Memory B cell (primary cell): Measurements from ENCODE around the gene ZNF223.
A peak's percentile ranks its signal among the peaks of the same experiment; 100 is the strongest.

ENCODE experiments used
- ATAC-seq: fragments of 150-1000 bp; cut with Tn5 transposase; 2 replicates; pipeline ENCODE4 v1.10.0; 2021; ENCODE audit warnings: low read depth, mild to moderate bottlenecking, moderate library complexity
- DNase-seq, 2 donors: peaks; one replicate each; pipeline ENCODE4 v3.0.0; 2022; ENCODE audit warnings: low spot score in 2 of 2
- H3K27ac Mint-ChIP-seq: one replicate; pipeline ENCODE4 v1.8.0; 2022; ENCODE audit warnings: mild to moderate bottlenecking, moderate library complexity, mixed read lengths
- H3K27me3 Mint-ChIP-seq: one replicate; pipeline ENCODE4 v1.8.0; 2022; ENCODE audit warnings: mixed read lengths
- H3K36me3 Mint-ChIP-seq: one replicate; pipeline ENCODE4 v1.8.0; 2022; ENCODE audit warnings: mild to moderate bottlenecking, mixed read lengths
- H3K4me1 Mint-ChIP-seq: one replicate; pipeline ENCODE4 v1.8.0; 2022; ENCODE audit warnings: mixed read lengths
- H3K4me3 Mint-ChIP-seq: one replicate; pipeline ENCODE4 v1.8.0; 2022; ENCODE audit warnings: mild to moderate bottlenecking, moderate library complexity, mixed read lengths
- H3K9me3 Mint-ChIP-seq: one replicate; pipeline ENCODE4 v1.8.0; 2022; ENCODE audit warnings: mixed read lengths

Gene ZNF223

DNA sequence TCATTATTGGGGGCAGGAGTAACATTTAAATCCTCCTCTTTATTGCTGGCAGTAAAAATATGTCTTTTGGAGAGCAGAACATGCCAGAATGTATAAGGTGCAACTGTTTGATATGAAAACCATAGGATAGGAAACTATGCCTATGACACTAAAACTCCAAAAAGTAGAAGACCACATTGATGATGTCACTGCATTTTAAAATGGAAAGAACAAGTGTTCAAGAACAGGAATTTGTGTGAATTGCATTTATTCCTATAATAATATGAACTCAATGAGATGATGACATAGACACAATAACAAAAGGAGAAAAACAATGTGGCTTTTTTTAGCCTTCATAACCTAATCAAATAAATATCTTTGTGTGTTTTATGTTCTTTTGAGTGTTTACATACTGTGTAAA is 57.6 kb downstream of the ZNF223 start:
- DNase-seq = no peak
- Mint-ChIP-seq H3K27me3 (no peaks in the 10 kb centered on the region), H3K9me3 (peaks cover 20% of the 10 kb centered on the region), H3K4me3 (no peak overlapping the region), H3K27ac (no peak overlapping the region), H3K4me1 (peaks cover 13% of the 10 kb centered on the region), H3K36me3 (peaks cover 35% of the 10 kb centered on the region)
- no peak for ATAC-seq

DNA sequence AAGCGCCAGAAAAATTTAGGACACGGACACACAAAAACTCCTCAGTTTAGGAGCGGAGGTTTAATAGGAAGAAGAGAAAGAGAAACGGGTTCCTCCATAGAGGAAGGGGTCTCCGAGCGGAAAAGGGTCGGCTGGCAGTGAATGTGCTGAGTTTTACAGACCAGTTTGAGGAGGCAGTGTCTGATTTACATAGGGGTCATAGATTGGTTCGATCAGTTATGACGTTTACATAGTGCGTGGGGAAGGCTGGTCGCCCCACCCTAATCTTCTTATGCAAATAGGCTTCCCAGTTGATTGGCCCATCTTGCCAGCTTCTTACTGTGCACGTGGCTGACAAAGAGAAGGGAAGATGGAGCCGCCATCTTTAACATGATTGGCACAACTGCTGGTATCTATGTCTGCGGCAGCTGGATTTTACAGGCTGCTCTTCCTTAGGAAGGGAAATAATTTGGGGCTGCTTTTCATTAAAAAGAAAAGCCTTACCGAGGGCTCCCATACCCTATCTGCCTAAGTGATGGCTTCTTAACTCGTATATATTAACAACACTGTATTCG is 60.2 kb downstream of the ZNF223 start:
- peaks cover 15% of the 10 kb centered on the region for H3K9me3 Mint-ChIP-seq
- H3K27ac Mint-ChIP-seq = no peak overlapping the region
- H3K27me3 Mint-ChIP-seq = no peaks in the 10 kb centered on the region
- no peak for ATAC-seq
- peak overlapping the region; percentile 65 for H3K4me3 Mint-ChIP-seq
- peaks cover 24% of the 10 kb centered on the region for H3K36me3 Mint-ChIP-seq
- DNase-seq = no peak
- H3K4me1 Mint-ChIP-seq = peaks cover 17% of the 10 kb centered on the region

DNA sequence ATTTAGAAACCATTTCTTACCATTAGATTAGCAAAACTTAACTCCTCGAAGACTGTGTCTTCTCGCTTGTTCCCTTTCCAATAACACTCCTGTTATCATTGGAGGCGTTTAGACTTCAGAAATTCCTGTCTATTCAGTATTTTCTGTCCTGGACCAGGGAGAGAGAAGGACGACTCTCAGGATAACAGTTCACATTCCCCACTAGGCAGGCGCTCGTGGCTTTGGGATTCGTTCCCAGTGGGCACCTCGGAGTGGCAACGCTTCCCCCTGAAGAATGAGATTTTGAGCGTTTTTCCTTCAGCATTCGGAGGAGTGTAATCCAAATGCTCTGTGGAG is 60.9 kb downstream of the ZNF223 start:
- Mint-ChIP-seq H3K27me3 (no peaks in the 10 kb centered on the region), H3K4me3 (peak overlapping the region; percentile 98), H3K27ac (peak overlapping the region; percentile 83), H3K4me1 (peaks cover 17% of the 10 kb centered on the region), H3K9me3 (peaks cover 11% of the 10 kb centered on the region), H3K36me3 (peaks cover 21% of the 10 kb centered on the region)
- ATAC-seq = no peak
- DNase-seq = no peak

DNA sequence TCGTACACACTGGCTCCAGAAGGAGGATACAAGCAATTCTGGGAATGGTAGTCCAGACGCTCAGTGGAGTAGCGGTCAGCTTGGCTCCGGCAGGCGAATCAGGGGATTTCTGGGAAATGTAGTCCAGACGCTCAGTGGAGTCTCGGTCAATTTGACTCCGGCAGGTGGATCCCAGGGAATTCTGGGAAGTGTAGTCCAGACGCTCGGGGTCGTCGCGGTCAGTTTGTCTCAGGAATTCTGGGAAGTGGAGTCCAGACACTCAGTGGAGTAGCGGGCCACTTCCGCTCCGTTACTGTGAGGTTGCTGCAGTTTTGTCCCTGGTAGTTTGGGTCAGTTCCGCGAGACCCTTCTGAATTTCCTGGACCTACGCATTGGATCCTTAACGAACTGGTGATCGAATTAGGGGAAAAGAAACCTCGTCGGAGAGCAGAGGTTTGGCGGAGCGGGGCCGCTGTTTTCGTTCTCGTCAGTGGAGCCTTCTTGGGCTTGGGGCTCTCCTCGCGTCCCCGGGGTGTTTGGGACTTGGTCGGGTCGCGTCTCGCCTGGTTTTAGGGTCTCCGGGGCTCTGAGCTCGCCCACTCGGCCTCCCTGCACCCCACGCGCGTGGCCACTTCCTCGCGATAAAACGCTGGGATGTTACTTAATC is 61.4 kb downstream of the ZNF223 start, which contains the start of gene ZNF225:
Gene ZNF225 (plus strand): TSS at position 262 of the 646 bp plus-strand sequence. CDS start 2,429 bp downstream, outside the sequence.
- Mint-ChIP-seq H3K4me3 (peak within 1 kb of the TSS; percentile 98), H3K27me3 (no peaks in the 10 kb centered on the region), H3K36me3 (peaks cover 20% of the 10 kb centered on the region), H3K4me1 (peaks cover 17% of the 10 kb centered on the region), H3K27ac (peak within 1 kb of the TSS; percentile 83), H3K9me3 (peaks cover 7% of the 10 kb centered on the region)
- peak; percentile 98 for ATAC-seq
- DNase-seq = peak; percentile 60 to 69

DNA sequence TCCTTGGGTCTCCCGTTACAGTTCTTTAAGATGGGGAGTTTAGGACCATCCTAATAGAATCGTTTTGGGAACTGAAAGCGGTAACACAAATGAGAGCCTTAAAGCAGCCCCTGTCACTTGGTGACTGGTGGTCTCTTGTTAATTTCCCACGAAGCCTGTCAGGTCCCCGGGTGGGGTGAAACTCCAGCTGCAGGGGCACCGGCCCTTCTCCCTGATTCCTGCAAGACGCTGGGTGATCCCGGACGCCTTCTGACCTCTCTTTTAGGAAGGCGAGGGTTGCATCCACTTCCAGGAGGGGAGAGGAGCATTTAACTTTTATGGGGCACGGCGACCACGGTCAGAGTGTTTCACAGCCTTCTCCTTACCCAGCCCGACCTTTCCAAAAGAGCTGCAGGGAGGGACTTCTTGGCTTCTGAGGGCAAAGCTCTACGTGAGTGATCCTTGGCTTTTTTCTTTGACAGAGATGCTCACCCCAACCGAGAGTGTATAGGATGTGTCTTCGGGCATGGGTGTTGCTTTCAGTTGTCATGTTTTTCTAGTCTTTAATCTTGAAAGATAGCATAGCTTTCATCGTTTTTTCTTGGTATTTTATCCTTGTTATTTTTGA is 62.1 kb downstream of the ZNF223 start:
- Mint-ChIP-seq H3K27ac (peak overlapping the region; percentile 83), H3K4me1 (peaks cover 17% of the 10 kb centered on the region), H3K9me3 (peaks cover 7% of the 10 kb centered on the region), H3K27me3 (no peaks in the 10 kb centered on the region), H3K36me3 (peaks cover 24% of the 10 kb centered on the region), H3K4me3 (peak overlapping the region; percentile 98)
- no peak for DNase-seq
- ATAC-seq = peak; percentile 14
